ENCODE measurements around the gene TSPAN11.

- TF ChIP-seq CTCF (IDR thresholded peaks at IDR 0.05; ENCODE audit: insufficient read depth, low read length, poor library complexity, severe bottlenecking) (no peak), EZH2phosphoT487 (conservative IDR thresholded peaks at IDR 0.05; ENCODE audit: low read length) (no peak)
Observed at GRCh38 chr12:30973175-30973574, 46.6 kb downstream of the TSPAN11 start.

Data from SU-DHL-6 (cell line).